ENCODE results near the gene TANGO6. TPM values are rescaled to one million over a fixed set of nuclear protein-coding genes. Genes with fewer than 3 reads are reported as not detected.
"Not testable (repeated sequence)": the region's sequence is repeated elsewhere in the genome, so short reads cannot be mapped to it uniquely, and the experiment has no call there.

Gene TANGO6
- total RNA-seq, 1 donor from 2014 or later, result 10.5 TPM

GRCh38 chr16:68948230-68948910 lies 105.0 kb downstream of the TANGO6 start:
- DNase-seq (ENCODE audit: low spot score), result no peak
- intact Hi-C loops (cut with DNase I), result no loop called here

DNA sequence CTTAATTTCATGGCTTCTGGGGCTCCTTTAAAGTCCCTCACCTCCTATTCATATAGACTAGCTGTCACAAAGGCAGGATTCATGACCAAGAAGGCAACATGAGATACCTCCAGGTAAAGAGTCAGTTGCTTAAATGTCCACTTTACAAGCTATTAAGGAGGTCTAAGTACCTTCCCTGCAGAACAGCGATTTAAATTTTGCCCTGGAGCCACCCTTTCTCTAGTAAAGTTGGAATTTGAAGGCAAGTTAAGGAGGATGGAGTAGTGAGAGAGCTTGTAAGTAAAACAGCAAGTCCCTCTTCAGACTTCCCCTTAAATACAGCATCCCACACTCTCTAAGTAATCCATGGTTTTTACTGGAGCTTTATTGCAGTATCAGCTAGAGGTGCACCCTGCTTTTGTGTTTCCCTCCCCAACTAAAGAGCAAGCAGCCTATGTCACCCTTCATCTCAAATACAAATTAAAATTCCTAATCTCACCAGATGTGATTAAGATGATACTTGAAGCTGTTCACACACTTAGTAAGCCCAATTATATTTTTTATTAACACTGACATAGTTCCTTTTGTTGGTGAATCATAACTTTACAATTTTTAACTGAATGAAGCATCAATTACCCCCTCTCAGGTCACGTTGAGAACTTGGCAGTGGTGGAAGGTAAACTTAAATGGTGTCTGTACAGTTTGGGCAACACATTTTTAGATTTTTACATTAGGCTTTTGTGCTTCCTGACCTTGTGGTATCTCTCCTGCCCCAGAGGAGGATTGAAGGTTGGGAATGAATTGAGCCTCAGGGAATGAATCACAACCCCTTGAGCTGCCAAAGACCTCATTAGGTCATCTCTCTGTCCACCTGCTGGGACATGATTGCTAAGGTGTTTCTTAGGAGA lies 108.9 kb downstream of the TANGO6 start:
- intact Hi-C loops (cut with DNase I), result no loop called here

DNA sequence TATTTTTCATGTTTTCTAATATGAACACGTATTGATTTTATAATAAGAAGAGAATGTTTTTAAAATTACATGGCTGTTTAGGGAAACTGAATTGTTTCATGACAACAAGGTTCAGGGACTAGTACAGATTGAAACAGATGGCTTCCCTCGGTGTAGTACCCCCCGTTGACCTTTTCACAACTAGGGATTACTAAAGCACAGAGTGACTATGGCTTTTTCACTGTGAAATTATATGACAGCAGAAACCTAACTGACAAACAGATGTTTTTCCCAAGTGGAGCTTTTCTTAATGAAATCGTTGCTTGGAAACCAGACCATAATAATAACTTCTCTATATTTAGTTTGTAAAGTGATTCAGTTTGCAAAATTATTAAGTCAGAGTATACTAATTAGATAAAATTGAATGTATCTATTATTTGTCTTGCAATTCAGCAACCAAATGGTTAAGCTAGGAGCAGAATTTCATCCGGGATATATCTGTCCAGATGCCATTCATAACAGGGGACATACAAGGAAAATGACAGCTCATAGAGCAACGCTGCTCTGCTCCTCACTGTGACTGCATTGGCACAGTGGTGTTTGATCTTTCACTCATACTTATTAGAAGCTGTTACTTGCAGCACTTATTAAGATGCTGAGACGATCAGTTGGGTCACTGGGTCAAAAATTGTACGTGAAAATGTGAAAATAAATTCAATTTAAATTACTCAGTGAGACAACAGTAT lies 111.7 kb downstream of the TANGO6 start:
- intact Hi-C loops (cut with DNase I), result no loop called here
- DNase-seq (ENCODE audit: low spot score), result no peak

More for the DNA sequence above, 108.9 kb downstream of the TANGO6 start:
- DNase-seq (ENCODE audit: low spot score), result no peak

GRCh38 chr16:68960910-68961309 lies 117.6 kb downstream of the TANGO6 start:
- intact Hi-C loops (cut with DNase I), result no loop called here
- DNase-seq (ENCODE audit: low spot score), result no peak

DNA sequence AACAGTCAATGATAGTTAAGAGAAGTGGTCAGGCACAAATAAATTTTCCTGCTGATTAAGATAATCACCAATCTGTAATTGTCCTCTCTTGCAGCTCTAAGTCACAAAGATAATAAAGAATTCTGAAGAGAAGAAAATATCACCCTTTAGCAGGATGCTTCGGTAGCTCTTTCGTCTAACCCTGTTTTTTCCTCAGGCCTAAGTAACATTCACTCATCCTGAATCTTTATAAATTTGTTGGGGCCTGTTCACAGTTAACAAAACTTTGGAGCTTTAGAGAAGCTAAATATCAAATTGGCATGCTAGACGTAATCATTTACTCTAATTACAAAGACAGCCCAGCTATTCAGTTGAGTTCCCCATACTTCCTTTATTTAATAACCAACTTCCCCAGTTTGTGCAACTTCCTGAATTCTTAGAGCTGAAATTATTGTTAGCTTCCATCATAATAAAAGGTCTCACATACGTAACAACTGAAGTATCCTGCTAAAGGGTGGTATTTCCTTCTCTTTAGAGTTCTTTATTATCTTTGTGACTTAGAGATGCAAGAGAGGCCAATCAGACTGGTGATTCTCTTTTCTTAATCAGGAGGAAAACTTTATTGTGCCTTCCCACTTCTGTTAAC lies 118.6 kb downstream of the TANGO6 start:
- intact Hi-C loops (cut with DNase I), result no loop called here
- no peak for DNase-seq (ENCODE audit: low spot score)

- DNase-seq (ENCODE audit: low spot score), result no peak
- intact Hi-C loops (cut with DNase I), result no loop called here
Measured at GRCh38 chr16:68969338-68969737, 126.0 kb downstream of the TANGO6 start.

- DNase-seq (ENCODE audit: low spot score), result no peak
- intact Hi-C loops (cut with DNase I), result no loop called here
Measured at GRCh38 chr16:68972013-68972412, 128.7 kb downstream of the TANGO6 start.

DNA sequence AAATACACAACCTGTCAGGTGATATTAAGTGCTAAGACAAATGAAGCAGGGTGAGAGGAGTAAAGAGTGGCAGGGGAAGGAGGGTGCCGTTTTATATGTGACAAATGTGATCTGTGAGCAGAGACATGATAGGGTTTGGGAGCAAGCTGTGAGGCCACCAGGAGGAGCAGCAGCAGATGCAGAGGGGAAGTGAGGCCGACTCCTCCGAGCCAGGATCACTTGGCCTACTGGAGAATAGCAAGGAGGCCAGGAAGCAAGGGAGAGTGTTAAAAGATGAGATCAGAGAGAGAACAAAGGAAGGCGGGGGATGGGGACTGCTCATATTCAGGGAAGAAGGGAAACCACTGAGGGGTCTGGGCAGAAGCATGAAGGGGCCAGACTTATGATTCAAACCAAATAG lies 129.4 kb downstream of the TANGO6 start:
- DNase-seq (ENCODE audit: low spot score), result no peak
- intact Hi-C loops (cut with DNase I), result no loop called here

DNA sequence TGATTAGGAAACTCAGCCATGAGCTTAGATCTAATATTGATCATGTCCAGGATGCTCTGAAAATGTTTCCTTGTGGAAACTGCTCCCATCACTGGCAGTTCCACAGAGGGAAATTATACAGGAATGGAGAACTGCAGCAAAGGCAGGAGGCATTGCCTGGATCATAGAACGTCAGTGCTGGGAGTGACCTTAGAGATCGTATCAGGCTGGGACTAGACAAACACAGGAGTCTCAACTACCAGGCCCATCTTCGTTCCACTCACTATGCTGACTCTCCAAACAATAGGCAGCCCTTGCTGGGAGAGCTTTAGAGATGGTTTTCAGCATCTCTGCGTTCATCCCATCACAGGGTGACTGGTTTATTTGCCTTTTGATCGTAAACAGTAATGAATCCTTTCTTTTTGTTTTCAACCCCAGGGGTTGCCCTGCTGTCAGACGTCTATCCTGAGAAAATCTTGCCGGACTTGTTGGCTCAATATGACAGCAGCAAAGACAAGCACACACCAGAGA lies 130.3 kb downstream of the TANGO6 start:
- DNase-seq (ENCODE audit: low spot score), result no peak
- intact Hi-C loops (cut with DNase I), result no loop called here

GRCh38 chr16:68978303-68978954 lies 135.1 kb downstream of the TANGO6 start:
- intact Hi-C loops (cut with DNase I), result no loop called here
- no peak for DNase-seq (ENCODE audit: low spot score)

GRCh38 chr16:68980695-68981315 lies 137.5 kb downstream of the TANGO6 start:
- no peak for DNase-seq (ENCODE audit: low spot score)
- intact Hi-C loops (cut with DNase I), result no loop called here

- intact Hi-C loops (cut with DNase I), result no loop called here
- no peak for DNase-seq (ENCODE audit: low spot score)
Measured at GRCh38 chr16:68981971-68982370, 138.6 kb downstream of the TANGO6 start.

DNA sequence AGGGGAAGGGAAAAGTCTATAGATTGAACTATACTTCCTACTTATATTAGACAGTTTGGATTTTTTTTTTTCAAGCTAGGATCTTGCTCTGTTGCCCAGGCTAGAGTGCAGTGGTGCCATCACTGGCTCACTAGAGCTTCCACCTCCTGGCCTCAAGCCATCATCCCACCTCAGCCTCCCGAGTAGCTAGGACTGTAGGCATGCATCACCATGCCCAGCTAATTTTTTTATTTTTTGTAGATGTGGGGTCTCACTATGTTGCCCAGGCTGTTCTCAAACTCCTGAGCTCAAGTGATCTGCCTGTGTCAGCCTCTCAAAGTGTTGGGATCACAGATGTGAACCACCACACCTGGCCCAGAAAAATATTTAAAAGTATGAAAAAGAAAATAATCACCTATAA lies 141.1 kb downstream of the TANGO6 start:
- intact Hi-C loops (cut with DNase I), result no loop called here
- no peak for DNase-seq (ENCODE audit: low spot score)

- DNase-seq (ENCODE audit: low spot score), result no peak
- intact Hi-C loops (cut with DNase I), result no loop called here
Measured at GRCh38 chr16:68985268-68985667, 141.9 kb downstream of the TANGO6 start.

DNA sequence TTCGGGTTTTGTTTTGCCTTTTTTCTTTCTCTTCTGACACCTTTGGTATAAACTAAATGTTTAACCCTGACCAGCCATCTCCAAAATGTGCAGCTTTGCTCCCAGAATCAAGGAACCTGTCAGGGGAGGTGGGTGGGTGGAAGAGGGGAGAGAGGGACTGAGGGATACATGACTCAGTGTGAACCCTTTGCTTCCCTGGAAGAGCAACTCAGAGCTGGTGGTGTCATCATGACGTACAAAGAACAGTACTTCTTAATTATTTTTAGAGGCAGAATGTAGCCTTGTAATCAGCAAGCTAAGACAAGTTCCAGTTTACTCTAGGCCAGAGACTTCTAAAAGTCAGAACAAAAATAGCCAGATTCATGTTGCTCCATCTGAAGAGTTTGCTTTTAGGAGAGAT lies 142.5 kb downstream of the TANGO6 start:
- DNase-seq (ENCODE audit: low spot score), result no peak
- intact Hi-C loops (cut with DNase I), result no loop called here

DNA sequence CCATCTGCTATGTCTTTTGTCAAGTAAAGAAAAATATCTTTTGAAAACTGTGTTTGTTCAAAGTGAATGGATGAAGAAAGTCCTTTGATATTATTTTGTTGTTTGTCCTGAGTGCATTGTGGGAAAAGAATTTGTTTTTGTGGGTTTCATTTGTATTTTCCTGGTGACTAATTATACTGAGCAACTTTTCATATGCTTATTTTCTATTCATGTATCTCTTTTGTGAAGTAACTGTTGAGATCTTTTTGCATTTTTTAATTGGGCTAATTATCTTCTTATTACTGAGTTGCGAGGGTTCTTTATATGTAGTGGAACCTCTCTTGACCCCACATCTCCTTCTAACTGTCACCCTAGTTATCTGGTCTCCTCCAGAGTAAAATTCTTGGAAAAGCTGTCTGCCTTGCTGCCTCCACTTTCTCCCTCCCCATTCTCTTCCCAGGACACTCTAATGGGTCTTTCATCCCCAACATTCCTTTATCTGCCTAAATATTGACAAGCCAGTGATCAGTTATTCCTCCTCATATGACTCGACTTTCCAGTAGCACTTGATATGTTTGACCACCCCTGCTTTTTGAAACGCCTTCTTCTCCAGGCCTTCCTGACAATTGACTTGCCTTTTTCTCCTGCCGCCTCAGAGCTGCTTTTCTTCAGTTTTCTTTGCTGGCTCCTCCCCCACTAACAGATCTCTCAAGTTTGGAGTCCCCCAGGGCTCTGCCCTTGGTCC lies 144.6 kb downstream of the TANGO6 start:
- intact Hi-C loops (cut with DNase I), result no loop called here
- DNase-seq (ENCODE audit: low spot score), result no peak

DNA sequence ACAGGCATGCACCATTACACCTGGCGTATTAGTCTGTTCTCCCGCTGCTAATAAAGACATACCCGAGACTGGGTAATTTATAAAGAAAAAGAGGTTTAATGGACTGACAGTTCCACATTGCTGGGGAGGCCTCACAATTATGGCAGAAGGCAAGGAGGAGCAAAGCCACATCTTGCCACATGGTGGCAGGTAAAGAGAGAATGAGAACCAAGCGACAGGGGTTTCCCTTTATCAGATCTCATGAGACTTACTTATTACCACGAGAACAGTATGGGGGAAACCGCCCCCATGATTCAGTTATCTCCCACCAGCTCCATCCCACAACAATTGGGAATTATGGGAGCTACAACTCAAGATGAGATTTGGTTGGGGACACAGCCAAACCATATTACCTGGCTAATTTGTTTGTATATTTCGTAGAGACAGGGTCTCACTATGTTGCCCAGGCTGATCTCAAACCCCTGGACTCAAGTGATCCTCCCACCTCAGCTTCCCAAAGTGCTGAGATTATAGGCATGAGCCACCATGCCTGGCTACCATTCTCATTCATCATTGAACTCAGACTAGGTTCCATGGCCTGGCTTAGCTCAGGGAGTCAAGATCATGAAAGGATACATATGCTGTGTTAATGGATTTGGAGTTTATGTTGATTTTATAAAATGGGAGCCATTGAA lies 147.0 kb downstream of the TANGO6 start:
- intact Hi-C loops (cut with DNase I), result loop anchor here (10.0 kb wide), 1 partner anchor 114 kb away; the partner anchor contains the start of gene HAS3
- not testable (repeated sequence) for DNase-seq (ENCODE audit: low spot score)
